Mesodermal cell (in vitro differentiated cells): ENCODE measurements around the gene TNFSF12. TPM values are rescaled to one million over a fixed set of nuclear protein-coding genes. Genes with fewer than 3 reads are reported as not detected.

Experiments used
- H3K27ac ChIP-seq: 2 replicates; pipeline ENCODE4 v1.7.0; 2013; ENCODE audit warnings: mild to moderate bottlenecking, low read depth, low read length, moderate library complexity; ENCODE audit not compliant: severe bottlenecking
- H3K36me3 ChIP-seq: 2 replicates; pipeline ENCODE4 v1.7.1; 2013; ENCODE audit warnings: mild to moderate bottlenecking, low read length, moderate library complexity; ENCODE audit not compliant: control insufficient read depth, insufficient read depth
- H3K4me1 ChIP-seq: one replicate; pipeline ENCODE4 v1.7.1; 2013; ENCODE audit warnings: mild to moderate bottlenecking, low read length; ENCODE audit not compliant: insufficient read depth, control insufficient read depth, poor library complexity, severe bottlenecking
- H3K4me3 ChIP-seq: 2 replicates; pipeline ENCODE4 v1.7.0; 2013; ENCODE audit warnings: low read length, control low read depth, mild to moderate bottlenecking; ENCODE audit not compliant: insufficient read depth, poor library complexity, severe bottlenecking; ENCODE audit errors: extremely low read depth
- H3K9me3 ChIP-seq: 2 replicates; pipeline ENCODE4 v1.7.1; 2013; ENCODE audit warnings: mild to moderate bottlenecking, low read length, moderate library complexity; ENCODE audit not compliant: control insufficient read depth
- WGBS, 2 experiments: methylation state at CpG; one replicate each; pipeline ENCODE4 v1.1.5; 2013; ENCODE audit warnings: missing lambda C conversion rate in 2 of 2; ENCODE audit not compliant: insufficient coverage in 2 of 2; 5-methylcytosine and 5-hydroxymethylcytosine counted together
- polyA plus RNA-seq, 2 experiments: library from polyadenylated mRNA; stranded (reverse); fragments of 50-300 nt; gene quantifications; one replicate each; pipeline ENCODE4 v1.2.3, GENCODE V29; 2013

TNFSF12 gene
- polyA plus RNA-seq (2013, experiment 1 of 2) = 4.5 TPM
- polyA plus RNA-seq (2013, experiment 2 of 2) = 3.0 TPM

- Histone ChIP-seq H3K9me3 (no peaks in the 10 kb centered on the region), H3K4me3 (peak within 1 kb of the TSS; percentile 48), H3K36me3 (no peaks in the 10 kb centered on the region), H3K4me1 (no peaks in the 10 kb centered on the region), H3K27ac (no peak within 1 kb of the TSS)
- WGBS, 2 experiments = 10 to 12% methylated on average over 21 to 36 of the region's 65 CpGs
These were observed at the start of gene TNFSF12 for GRCh38 chr17:7548585-7549400. Gene TNFSF12 (plus strand): TSS chr17:7549058. CDS start chr17:7549154, 96 bp downstream.

- Histone ChIP-seq H3K4me1 (no peaks in the 10 kb centered on the region), H3K9me3 (no peaks in the 10 kb centered on the region), H3K4me3 (no peak overlapping the region), H3K27ac (no peak overlapping the region), H3K36me3 (peaks cover 98% of the 10 kb centered on the region)
- WGBS, 2 experiments = 93 to 95% methylated on average over 11 of the region's 11 CpGs
These were observed 49.7 kb upstream of the TNFSF12 start for GRCh38 chr17:7499161-7499560.

- no peak overlapping the region for H3K4me3 ChIP-seq
- H3K9me3 ChIP-seq = no peaks in the 10 kb centered on the region
- no peak overlapping the region for H3K27ac ChIP-seq
- 89 to 93% methylated on average over 14 of the region's 14 CpGs for WGBS, 2 experiments
- peaks cover 99% of the 10 kb centered on the region for H3K36me3 ChIP-seq
- no peaks in the 10 kb centered on the region for H3K4me1 ChIP-seq
These were observed 47.1 kb upstream of the TNFSF12 start for GRCh38 chr17:7501729-7502128.

GRCh38 chr17:7502171-7502847 is 46.5 kb upstream of the TNFSF12 start:
- Histone ChIP-seq H3K9me3 (no peaks in the 10 kb centered on the region), H3K27ac (no peak overlapping the region), H3K4me1 (no peaks in the 10 kb centered on the region), H3K4me3 (no peak overlapping the region), H3K36me3 (peaks cover 99% of the 10 kb centered on the region)
- 92 to 96% methylated on average over 18 to 20 of the region's 20 CpGs for WGBS, 2 experiments

GRCh38 chr17:7502987-7503386 is 45.9 kb upstream of the TNFSF12 start:
- no peaks in the 10 kb centered on the region for H3K9me3 ChIP-seq
- peaks cover 99% of the 10 kb centered on the region for H3K36me3 ChIP-seq
- no peaks in the 10 kb centered on the region for H3K4me1 ChIP-seq
- WGBS, 2 experiments = 95 to 96% methylated on average over 14 of the region's 14 CpGs
- H3K27ac ChIP-seq = no peak overlapping the region
- no peak overlapping the region for H3K4me3 ChIP-seq

GRCh38 chr17:7503521-7503920 is 45.3 kb upstream of the TNFSF12 start:
- Histone ChIP-seq H3K4me3 (no peak overlapping the region), H3K4me1 (no peaks in the 10 kb centered on the region), H3K36me3 (peaks cover 99% of the 10 kb centered on the region), H3K9me3 (no peaks in the 10 kb centered on the region), H3K27ac (no peak overlapping the region)
- WGBS, 2 experiments = 99 to 100% methylated on average over 8 of the region's 8 CpGs

- H3K27ac ChIP-seq = no peak overlapping the region
- WGBS, 2 experiments = 91% methylated on average over 10 to 11 of the region's 11 CpGs
- H3K9me3 ChIP-seq = no peaks in the 10 kb centered on the region
- peaks cover 99% of the 10 kb centered on the region for H3K36me3 ChIP-seq
- H3K4me3 ChIP-seq = no peak overlapping the region
- H3K4me1 ChIP-seq = no peaks in the 10 kb centered on the region
These were observed 40.7 kb upstream of the TNFSF12 start for GRCh38 chr17:7508145-7508544.

GRCh38 chr17:7508846-7509245 is 40.0 kb upstream of the TNFSF12 start:
- no peaks in the 10 kb centered on the region for H3K9me3 ChIP-seq
- H3K4me1 ChIP-seq = no peaks in the 10 kb centered on the region
- H3K4me3 ChIP-seq = no peak overlapping the region
- WGBS, 2 experiments = 94 to 98% methylated on average over 5 to 7 of the region's 9 CpGs
- peaks cover 99% of the 10 kb centered on the region for H3K36me3 ChIP-seq
- no peak overlapping the region for H3K27ac ChIP-seq

GRCh38 chr17:7509937-7510336 is 38.9 kb upstream of the TNFSF12 start:
- Histone ChIP-seq H3K27ac (no peak overlapping the region), H3K36me3 (peaks cover 100% of the 10 kb centered on the region), H3K4me3 (no peak overlapping the region), H3K4me1 (no peaks in the 10 kb centered on the region), H3K9me3 (no peaks in the 10 kb centered on the region)
- WGBS, 2 experiments = 85 to 100% methylated on average over 2 to 5 of the region's 5 CpGs

GRCh38 chr17:7511108-7511507 is 37.8 kb upstream of the TNFSF12 start:
- H3K36me3 ChIP-seq = peaks cover 100% of the 10 kb centered on the region
- H3K27ac ChIP-seq = no peak overlapping the region
- H3K9me3 ChIP-seq = no peaks in the 10 kb centered on the region
- no peak overlapping the region for H3K4me3 ChIP-seq
- no peaks in the 10 kb centered on the region for H3K4me1 ChIP-seq
- WGBS, 2 experiments = 93 to 96% methylated on average over 5 to 9 of the region's 10 CpGs

GRCh38 chr17:7512105-7512504 is 36.8 kb upstream of the TNFSF12 start:
- Histone ChIP-seq H3K9me3 (no peaks in the 10 kb centered on the region), H3K4me3 (no peak overlapping the region), H3K36me3 (peaks cover 98% of the 10 kb centered on the region), H3K4me1 (no peaks in the 10 kb centered on the region), H3K27ac (no peak overlapping the region)
- 95 to 97% methylated on average over 12 to 15 of the region's 15 CpGs for WGBS, 2 experiments
